Stimulated activated CD8-positive, alpha-beta memory T cell treated with anti-CD3 and anti-CD28 coated beads, Interleukin-7, amount 100 ng/mL, for 1 hour (primary cell): ENCODE data around the gene TIGAR.

Source experiments
- DNase-seq, 2 donors: peaks; one replicate each; pipeline ENCODE4 v3.0.0-alpha.2; 2020; ENCODE audit warnings: low read depth in 2 of 2

The TIGAR gene

DNA sequence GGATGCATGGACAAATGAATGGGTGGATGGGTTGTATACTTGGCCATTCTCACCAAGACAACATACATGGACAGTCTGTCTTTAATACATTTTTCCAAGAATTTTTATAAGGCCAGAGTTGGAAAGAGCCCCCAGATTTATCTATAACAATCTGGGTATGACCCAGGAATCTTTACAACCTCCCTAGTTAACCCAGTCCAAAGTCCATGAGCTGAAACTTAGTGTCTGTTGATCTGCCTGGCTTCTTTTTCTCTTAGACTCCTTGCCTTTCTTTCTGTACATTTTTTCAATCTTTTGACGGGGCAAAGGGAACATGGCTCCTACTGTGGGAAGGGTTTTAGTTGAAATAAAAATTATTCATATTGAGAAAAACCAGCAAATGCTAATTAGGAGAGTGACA lies 57.8 kb downstream of the TIGAR start:
- DNase-seq = no peak

DNA sequence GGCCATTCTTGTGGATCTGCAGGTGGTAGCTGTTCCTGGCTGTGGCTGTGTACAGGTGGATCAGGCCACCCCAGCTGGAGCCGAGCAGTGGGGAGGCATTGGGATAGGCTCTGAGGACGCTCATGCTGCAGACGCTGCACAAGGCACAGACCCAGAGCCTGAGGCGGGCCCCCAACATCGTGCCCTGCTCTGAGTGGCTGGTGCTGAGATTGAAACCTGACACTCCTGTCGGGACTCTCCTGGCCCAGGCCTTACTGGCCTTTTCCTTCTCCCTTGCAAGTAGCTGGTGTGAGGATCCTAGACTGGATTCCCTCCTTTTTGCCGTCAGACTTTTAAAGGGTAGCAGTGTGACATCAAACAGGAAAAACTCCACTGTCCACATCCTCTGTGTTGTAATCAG lies 58.4 kb downstream of the TIGAR start, which contains the start of gene FGF23:
TSS of gene FGF23 (minus strand) at position 308 of the 400 bp plus-strand sequence. CDS start at position 178, 130 bp downstream.
- DNase-seq = no peak

DNA sequence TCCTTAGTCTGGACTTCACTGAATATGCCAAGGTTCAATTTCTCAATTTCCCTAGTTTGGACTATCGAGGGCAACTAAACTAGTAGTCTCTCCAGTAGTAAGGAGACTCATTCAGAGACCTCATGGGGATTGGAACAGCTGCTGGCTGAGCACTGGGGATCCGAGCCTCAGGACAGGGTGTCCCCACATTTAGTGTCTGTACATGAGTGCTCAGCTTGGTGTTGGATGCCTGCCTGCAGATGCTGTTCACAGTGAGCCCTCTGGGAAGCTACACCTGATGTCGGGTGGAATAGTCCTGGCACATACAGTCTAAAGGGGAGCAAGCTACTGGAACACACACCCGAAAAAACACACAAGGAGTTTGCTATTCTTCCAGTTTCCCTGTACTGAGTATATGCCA lies 59.3 kb downstream of the TIGAR start:
- DNase-seq = no peak

DNA sequence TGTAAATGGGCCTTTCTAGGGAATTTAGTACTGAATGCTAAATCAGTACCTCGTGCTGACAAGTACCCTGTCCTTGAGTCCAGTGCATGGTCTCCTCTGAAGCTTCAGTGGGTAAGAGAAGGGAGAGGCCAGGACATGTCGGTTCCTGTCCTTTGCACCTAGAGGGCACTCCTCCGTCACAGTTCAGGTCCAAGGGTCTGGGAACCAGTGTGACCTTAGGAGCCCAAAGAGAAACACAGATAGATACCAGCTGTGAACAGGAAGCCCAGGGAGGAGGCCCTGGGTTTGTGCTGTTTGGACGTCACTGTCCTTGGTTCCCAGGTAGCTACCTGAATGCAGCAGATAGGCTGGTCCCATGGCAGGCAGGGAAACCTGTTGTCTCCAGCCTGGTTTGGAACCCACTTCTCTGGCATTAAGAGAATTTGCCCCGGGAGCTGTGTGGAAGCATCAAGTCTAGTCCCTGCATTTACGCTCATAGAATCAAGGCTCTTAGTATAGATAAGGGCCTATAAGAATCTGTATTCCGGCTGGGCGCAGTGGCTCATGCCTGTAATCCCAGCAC lies 62.4 kb downstream of the TIGAR start:
- DNase-seq = no peak

DNA sequence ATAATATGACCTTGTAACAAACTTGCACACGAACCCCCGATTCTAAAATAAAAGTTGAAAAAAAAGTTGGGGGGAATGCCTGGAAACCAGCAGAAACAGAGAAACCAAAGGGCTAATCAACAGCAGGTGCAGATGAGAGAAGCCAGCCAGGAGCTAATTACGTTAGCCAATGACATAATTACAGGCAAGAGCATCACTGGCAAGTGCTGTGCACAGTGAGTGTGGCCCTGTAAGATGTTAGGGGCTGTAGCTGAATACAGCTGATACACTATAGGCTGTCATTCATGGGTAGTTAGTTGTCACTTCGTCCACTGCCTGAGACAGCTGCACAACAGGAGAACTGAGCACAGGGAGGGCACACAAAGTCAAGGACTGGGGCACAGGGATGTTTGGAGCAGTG lies 65.8 kb downstream of the TIGAR start:
- DNase-seq = no peak

DNA sequence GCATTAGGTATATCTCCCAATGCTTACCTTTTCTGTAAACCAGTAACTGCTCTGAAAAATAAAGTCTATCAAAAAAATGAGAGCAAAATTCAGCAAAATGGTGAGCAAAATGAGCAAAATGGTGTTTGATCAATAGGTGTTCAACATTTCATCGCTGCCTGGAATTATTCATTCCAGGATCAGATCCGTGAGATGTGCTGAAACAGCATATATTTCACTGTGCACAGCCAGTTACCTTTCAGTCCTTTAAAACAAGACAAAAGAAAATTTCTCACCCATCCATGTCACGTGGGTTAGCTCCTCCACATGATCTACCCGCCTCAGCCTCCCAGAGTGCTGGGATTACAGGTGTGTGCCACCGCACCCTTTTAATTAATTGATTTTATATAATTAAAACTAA lies 66.6 kb downstream of the TIGAR start:
- DNase-seq = no peak

DNA sequence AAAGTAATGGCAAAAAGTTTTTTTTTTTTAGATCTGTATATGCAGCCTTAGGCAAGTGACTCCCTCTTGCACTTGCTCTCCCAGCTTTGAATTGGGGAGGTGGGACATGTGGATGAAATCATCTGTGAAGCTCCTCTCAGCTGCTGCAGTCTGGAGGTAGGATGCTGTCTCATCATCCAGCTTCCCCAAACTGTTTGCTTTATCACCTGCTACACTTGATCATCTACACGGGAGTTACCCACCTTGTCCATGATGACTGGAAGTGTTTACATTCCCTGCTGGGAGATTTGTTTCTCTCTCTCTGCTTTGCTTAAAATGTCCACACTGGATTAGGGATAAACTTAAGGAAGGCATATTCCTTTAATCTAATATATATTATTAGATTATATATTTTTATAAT lies 67.0 kb downstream of the TIGAR start:
- DNase-seq = no peak

DNA sequence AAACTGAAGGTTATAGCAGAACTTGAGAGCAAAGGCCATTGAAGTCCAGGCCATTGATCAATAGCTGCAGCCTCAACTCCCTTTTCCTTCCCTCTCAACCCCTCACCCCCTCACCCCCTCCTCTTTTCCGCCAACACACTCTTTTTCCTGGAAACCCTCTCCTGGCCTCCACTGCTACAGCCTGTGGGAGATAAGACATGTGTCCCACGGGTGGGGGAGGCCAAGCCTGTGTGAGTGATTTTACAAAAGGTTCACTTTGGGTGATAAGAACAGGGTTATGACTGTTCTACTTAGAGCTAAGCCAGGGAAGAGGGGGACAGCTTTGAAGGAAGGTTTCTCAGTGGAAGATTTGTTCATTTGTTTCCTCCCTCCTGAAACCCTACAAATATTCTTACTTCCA lies 67.6 kb downstream of the TIGAR start:
- no peak for DNase-seq

DNA sequence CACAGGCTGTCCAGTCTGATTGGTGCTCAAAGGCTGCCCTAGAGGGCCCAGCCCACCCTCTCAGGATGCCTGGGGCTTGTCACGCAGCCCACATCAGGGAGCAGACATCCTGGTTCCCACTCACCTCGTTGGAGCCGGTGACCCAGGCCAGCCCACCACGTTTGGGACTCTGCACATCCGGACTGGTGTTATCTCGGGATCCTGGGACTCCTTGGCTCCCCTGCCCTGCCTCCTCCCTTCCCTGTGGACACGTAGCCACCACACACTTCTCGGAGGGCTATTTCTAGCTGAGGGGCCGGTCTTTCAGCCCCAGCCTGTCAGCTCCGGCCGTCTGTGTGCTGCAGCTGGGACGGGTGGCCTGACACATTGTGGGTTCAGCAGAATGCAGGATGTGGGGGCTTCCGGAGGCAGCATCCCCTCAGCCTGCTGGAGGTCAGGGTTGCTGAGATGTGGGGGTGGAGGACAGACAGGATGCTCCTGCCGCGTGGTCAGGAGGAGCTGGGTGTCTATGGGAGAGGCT lies 71.3 kb downstream of the TIGAR start:
- no peak for DNase-seq

DNA sequence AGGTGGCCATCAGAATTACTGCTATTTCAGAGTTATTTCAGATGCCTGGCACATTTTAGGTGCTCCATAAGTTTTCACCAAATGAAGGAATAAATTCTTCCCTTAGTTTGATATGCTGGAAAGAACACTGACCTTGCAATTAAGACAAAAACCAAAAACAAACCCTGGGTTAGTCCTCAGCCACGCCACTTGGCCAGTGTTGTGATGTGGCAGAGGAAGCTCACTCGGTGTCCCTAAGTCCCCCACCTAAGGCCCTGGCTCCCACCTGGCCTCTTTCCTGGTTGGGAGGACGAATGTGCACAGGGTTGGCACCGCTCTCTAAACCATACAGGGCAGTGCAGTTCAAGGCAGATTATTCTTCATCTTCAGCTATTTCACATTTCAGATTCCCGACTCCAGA lies 72.2 kb downstream of the TIGAR start:
- no peak for DNase-seq

DNA sequence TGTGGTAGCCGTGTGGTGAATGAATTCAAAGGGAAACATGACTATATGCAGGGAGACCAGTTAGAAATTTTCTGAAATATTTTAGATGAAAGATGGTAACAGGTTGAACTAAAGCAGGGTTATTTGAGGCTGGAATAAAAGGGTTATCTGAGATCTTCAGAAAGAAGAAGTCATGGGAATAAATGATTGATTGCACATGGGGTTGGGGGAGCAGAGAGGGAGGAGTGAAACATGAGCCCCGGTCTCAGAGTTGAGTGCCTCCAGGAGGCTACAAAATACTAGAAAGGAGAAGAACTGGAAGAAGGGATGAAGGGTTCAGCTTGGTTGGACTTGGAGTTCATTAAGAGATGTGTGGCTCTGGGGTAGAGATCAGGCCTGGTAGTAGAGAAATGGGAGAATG lies 74.8 kb downstream of the TIGAR start:
- DNase-seq = no peak

DNA sequence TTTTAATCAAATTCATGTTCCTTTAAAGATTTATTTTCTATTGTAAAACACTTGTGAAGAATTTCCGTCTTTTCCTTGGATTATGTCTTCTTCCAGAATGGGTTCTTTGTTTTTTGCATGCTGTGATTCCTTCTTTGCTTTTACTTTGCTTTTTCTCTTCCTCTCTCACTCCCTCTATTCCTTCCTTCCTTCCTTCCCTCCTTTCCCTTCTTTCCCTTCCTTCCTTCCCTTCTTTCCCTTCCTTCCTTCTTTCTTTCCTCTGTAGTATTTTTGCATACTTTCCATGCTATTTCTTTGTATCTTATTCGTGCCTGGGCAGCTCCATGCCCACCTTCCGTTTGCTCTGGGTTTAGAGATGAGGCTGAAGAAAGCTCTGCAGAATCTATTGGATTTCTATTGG lies 80.1 kb downstream of the TIGAR start:
- no peak for DNase-seq

DNA sequence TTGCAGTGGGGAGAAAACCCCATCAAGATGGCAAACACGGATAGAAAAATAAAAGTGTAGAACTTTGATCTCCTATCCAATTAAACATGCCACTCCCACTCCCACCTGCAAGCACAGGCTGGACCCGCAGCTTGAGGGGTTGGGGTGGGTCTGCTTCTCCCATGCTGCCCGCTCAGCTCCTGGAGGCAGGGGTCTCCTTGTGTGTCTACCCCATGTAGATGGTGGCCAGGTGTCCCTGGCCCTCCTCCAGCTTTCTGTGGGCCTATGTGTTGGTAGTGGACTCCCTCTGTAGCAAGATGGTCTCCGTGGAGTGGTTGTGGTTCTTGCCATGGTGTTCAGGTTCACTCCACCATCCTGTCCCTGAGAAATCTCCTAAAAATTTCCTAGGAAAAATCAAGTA lies 82.0 kb downstream of the TIGAR start:
- DNase-seq = no peak
